Measurements from ENCODE around the gene COTL1. TPM values are rescaled to one million over a fixed set of nuclear protein-coding genes. Genes with fewer than 3 reads are reported as not detected.
"Not testable (repeated sequence)": the region's sequence is repeated elsewhere in the genome, so short reads cannot be mapped to it uniquely, and the experiment has no call there.

The COTL1 gene
- total RNA-seq, 1 donor from 2014 or later: 318 TPM

DNA sequence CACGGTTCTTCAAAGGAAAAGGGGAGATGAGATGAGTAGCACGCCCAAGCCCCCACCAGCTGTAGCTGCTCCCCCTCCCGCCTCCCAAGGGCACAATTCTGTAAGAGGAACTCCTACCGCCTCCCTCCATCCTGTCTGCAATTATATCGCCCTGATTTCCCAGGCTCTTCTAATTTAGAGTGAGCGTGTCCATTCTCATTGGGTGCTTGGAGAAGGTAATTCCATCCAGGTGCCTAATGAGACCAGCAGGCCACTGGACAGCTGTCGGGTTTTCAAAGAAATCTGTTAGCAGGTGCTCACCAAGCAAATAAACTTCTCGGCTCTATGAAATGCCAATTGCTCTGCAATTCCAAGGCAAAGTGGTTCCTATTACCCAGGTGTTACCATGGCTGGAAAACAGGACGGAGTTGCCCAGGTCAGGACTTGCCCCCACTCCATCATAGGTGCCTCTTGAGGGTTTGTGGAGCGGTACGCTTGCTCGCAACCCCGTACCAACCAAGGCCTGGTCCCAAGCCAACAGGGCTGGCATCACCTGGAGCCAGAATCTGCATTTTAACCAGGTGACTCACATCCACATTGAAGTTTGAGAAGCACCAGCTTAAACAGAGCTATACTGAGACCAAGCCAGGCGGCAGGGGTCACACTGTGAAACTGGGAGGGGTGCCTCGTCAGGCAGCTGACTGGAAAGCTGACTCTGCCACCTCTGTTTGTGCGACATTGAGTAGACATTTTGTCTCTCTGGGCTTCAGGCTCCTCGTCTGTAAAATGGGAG lies 97.0 kb downstream of the COTL1 start:
- TF ChIP-seq, protein P1, sequence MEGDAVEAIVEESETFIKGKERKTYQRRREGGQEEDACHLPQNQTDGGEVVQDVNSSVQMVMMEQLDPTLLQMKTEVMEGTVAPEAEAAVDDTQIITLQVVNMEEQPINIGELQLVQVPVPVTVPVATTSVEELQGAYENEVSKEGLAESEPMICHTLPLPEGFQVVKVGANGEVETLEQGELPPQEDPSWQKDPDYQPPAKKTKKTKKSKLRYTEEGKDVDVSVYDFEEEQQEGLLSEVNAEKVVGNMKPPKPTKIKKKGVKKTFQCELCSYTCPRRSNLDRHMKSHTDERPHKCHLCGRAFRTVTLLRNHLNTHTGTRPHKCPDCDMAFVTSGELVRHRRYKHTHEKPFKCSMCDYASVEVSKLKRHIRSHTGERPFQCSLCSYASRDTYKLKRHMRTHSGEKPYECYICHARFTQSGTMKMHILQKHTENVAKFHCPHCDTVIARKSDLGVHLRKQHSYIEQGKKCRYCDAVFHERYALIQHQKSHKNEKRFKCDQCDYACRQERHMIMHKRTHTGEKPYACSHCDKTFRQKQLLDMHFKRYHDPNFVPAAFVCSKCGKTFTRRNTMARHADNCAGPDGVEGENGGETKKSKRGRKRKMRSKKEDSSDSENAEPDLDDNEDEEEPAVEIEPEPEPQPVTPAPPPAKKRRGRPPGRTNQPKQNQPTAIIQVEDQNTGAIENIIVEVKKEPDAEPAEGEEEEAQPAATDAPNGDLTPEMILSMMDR (conservative IDR thresholded peaks at IDR 0.05; ENCODE audit: low read depth, low read length): no peak
- no peak overlapping the region for H3K4me3 ChIP-seq (ENCODE audit: low read depth, low read length)
- DNase-seq (ENCODE audit: low read depth): no peak

DNA sequence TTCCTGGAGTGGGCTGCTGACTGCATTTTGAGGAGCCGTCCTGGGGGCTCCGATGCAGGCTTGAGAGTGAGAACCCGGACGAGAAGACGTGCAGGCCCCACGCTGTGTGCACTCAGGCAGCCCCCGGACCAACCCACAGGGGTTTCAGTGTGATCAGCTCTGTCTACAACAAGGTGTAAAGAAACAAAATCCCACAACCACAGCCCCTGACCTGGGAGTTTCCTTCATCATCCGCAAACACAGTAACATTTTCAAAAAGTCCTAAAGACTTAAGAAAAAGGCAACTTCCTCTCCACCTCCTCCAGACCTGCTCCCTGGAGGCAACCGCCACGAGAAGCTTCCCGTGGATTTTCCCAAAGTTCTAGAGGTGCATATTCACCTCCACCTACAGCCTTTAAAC lies 98.0 kb downstream of the COTL1 start:
- TF ChIP-seq, protein P1 (conservative IDR thresholded peaks at IDR 0.05; ENCODE audit: low read depth, low read length): no peak
- no peak for DNase-seq (ENCODE audit: low read depth)
- no peak overlapping the region for H3K4me3 ChIP-seq (ENCODE audit: low read depth, low read length)

DNA sequence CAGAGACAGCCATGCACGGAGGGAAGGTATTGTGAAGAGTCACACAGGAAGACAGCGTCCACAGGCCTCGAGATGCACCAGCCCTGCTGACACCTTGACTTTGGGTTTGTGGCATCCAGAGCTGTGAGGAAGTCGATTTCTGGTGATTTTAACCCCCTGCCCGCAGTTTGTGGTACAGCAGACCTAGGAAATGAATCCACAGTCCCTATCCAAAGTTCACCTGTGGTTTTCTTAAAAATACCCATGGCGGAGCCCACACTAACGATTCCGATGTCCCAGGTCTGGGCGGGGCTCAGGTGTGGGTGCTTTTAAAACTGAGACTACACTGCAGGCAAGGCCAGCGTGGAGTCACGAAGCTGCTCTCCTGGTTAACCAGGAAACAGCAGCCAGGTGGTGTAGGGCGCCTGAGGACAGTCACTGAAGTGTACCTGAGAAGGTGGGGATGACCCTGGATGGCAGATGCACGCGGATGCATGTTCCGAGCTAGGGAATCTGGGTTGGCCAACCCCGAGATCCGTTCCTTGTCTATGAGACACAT lies 99.0 kb downstream of the COTL1 start:
- TF ChIP-seq, protein P1 (conservative IDR thresholded peaks at IDR 0.05; ENCODE audit: low read depth, low read length): no peak
- DNase-seq (ENCODE audit: low read depth): no peak
- no peak overlapping the region for H3K4me3 ChIP-seq (ENCODE audit: low read depth, low read length)

DNA sequence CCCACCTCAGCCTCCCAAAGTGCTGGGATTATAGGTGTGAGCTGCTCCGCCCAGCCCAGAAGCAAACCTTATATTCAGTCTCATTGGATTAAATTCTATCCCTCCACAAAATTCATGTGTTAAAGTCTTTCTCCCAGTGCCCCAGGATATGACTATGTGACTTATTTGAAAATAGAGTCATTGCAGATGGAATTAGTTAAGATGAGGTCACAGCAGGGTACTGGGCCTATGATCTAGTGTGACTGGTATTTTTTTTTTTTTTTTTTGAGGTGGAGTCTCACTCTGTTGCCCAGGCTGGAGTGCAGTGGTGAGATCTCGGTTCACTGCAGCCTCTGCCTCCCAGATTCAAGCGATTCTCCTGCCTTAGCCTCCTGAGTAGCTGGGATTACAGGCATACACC lies 99.7 kb downstream of the COTL1 start:
- not testable (repeated sequence) for DNase-seq (ENCODE audit: low read depth); H3K4me3 ChIP-seq (ENCODE audit: low read depth, low read length)

DNA sequence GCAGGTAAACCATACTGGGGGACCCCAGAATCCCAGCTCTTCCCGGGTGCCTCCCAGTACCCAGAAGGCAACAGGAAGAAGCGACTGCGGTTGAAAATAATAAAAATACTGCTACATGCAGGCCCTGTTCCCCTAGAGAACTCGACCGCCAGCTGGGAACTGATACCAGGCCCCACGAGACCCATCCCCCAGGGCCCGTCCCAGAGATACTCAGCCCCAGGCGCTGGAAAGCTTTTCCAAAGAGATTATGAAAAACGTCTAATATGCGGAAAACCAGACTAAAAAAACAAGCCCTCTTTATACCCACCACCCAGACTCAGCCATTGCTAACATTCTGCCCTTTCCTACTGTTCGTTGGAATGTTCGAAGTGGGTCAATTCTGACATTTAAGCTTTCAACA lies 100.5 kb downstream of the COTL1 start:
- TF ChIP-seq, protein P1 (conservative IDR thresholded peaks at IDR 0.05; ENCODE audit: low read depth, low read length): no peak
- H3K4me3 ChIP-seq (ENCODE audit: low read depth, low read length): no peak overlapping the region

More for the DNA sequence above, 100.5 kb downstream of the COTL1 start:
- no peak for DNase-seq (ENCODE audit: low read depth)

Other genes starting within 250 kb of the COTL1 start
- gene ATP2C2, start 249.5 kb downstream of the COTL1 start, total RNA-seq: 1.4 and 6.3 TPM in 2 replicates
- gene MEAK7, start 113.4 kb downstream of the COTL1 start, total RNA-seq: 22.4 and 23.1 TPM in 2 replicates
- 63.7 and 65.7 TPM in 2 replicates for gene KLHL36, start 30.4 kb upstream of the COTL1 start, total RNA-seq
- gene USP10, start 81.9 kb upstream of the COTL1 start, total RNA-seq: 73.4 and 85.8 TPM in 2 replicates
- gene CRISPLD2, start 201.9 kb upstream of the COTL1 start, total RNA-seq: 5.8 and 13.7 TPM in 2 replicates

All from epithelial cell of proximal tubule (primary cell).